Measurements from ENCODE around the gene SLX4IP.

SLX4IP gene

DNA sequence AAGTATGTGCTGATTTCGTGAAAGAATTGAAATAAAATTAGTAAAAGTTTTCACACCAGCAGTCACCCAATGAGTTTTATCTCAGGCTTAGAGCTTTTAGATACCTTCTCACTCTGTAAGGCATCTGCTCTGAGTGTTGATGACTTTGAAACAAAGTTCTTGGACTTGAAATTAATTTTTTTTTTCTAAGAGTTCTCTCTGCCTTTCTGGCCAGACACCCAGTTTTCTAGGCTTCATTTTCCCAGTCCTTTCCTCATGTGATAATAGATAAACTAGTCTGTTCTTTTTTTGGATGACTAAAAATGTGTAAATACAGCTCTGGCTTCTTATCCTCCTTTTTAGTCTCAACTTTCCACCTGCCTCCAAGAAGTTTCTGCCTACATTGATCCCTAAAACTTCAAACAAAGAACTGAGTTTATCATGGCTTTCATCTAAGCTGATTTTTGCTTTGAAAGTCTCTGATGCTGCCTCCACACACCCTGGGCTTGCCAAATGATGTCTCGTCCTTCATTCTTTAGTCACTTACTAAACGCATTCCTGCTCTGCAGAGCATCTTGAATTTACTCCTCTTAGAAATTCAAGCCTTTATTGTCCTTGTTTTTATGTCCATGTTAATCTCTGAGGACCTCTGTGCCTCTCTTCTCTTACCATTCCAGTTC, 32.7 kb downstream of the SLX4IP start:
- DNase-seq: no peak

DNA sequence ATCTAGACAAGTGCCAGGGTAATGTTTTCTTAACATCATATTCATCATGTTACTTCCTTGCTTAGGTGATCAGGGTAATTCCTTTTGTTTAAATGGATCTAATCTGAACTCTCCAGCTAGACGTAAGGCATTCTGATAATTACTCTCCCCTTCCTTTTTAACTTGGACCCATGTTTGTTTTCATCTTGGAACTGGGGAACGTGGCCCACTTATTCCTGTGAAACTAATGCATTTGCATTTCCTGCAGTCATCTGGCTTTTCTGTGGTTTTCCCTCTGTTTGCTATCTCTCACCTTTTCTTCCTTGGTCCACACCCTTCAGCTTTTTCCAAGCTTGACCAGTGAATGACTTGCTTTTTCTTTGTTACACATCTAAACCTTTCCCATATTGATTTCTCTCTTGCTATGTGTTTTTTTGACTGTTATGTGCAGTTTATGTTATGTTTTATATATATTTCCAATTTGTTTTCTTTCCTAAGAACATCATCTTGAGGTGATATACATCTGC, 33.3 kb downstream of the SLX4IP start:
- no peak for DNase-seq

DNA sequence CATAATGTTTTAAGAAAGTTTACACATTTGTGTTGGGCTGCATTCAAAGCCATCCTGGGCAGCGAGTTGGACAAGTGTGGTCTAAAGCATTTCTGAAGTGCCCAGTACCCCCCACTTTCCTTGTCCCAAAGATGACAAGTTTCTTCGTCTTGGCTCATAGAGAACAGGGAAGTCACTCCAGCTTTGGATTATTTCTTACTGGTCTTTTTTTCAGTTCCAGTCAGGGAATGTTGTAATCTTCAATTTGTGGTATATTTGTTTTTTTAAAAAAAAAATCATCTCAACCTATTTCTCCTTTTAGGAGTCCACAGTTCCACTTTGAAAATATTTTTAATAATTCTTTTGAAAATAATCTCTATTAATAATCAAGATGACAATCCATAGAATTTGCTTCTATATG, 34.0 kb downstream of the SLX4IP start:
- DNase-seq: no peak

DNA sequence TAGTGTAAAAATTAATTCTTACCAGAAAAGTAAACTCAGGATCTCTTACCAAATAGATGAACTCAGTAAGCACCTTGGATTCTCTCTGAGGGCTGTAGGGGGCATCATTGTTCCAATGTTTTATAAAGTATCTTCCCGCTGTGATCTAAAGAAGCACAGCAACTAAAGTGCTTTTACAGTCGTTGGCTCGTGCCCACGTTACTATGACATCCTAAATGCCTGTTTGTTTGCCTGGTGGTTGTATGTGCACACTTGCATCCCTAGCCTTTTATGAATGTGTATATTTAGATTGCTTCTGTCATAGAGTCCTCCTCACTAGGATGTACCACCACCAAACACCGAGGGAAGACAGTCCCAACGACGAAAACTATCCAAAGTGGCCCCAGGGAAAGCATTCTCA, 34.5 kb downstream of the SLX4IP start:
- DNase-seq: peak; percentile 65

DNA sequence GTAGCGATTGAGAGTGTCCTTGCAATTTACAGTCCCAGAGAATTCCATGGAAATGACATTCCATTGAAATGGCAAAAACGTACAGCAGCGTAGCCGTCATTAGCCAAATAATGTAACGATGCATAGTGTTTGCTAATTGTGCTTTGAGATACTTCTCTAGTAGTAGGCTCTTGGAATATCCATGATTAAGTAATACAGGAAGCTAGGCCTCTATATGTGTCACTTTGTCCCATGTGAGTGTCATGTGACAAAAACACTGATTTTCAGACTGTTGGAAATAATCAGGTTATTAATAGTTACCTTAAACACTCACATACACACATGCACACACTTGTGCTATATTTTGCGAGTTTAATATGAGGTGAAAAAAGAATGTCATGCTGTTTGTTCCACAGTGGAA, 35.2 kb downstream of the SLX4IP start:
- DNase-seq: no peak

DNA sequence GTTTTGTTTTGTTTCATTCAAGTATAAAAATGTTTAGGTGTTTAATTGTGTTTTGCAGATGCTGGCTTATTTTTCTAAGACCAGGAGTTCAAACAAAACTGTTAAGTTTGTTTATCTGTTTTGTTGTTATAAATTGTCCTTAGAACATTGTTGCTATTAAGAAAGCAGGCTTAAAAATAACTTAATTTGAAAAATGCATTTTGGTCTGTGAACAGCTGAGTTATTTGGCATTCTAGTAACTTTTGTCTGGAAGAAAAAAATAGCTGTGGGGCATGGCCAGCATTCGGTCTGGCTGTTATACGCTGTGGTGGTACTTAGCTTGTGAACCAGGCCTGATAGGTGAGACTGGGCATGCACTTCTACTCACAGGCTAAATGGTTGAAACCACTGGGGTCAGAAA, 37.8 kb downstream of the SLX4IP start:
- DNase-seq: no peak

DNA sequence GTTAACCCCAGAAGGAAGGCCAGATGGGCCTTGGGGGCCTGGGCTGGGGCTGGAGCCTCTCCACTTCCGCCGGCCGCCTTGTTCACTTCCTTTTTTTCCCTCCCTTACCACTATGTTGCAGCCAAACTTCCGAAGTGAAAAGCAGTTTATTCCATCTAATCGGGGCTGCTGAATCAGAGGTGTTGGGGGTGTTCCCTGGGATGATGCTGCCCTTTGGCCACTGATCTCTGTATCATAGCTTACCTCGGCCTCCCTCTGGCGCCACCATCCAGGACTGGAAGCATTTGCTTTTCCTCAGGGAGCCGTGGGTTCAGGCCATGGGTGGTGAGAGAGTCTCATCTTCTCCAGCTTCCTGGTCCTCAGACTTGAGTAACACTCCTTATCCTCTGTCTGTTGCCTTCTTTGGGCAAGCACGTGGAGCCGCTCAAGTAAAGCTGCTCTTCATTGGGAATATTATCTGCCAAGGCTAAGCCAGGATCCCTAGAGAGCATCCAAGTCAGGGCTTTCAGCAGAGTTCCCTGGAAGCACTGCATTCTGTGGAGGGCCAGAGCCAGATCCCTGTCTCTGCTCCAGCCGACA, 39.6 kb downstream of the SLX4IP start:
- no peak for DNase-seq

DNA sequence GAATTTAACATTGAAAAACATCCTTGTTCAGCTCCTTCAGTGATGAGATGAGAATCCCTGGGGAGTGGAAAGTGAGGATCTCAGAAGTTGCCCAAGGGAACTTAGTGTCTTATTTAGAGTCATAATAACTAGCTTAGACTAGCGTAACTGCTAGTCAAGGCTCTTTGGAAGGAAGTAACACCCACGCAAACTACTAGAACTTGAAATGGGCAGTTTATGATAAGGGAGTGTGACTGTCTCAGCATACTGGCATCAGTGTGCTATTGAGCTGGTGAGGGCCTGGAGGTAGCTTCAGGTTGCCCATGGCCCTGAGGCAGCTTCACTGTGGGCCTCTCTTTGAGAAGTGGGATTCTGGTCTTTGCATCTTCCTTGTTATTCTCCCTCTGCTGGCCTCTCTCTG, 40.1 kb downstream of the SLX4IP start:
- no peak for DNase-seq

DNA sequence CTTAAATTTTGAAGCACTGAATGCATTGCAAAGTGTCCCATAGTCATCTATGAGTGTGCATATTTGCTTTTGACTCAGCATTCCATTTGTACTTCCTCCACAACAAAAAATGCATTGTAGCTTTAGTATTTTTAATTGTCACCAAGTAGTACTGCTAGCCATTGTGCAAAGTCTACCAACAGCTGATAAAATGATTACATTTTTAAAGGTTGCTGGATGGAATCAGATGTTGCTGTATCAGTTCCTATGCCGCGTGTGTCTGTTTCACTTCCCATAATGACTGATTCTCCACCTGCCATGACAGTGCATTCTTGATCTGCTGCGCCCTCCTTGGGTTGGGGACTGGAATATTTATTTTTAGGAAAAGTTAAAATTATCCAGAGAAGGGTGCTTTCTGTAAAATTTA, 41.2 kb downstream of the SLX4IP start:
- DNase-seq: no peak

DNA sequence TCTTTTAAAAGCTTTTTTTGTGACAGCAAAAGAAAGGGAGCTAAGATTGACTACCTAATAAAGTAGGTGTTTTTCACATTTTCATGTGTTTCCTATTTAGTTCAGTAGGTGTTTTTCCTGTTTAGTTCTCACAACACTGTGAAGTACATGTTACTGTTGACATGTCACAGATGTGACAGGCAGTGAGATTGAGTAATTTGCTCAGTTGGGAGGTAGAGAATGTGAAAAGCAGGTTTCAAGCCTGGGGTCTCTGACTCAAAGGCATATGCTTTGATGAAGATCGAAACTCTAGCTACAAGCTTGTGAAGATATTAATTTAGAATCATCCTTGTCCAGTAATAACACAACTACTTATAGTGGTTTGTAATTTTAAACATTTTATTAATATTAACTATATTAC, 43.1 kb downstream of the SLX4IP start:
- no peak for DNase-seq

DNA sequence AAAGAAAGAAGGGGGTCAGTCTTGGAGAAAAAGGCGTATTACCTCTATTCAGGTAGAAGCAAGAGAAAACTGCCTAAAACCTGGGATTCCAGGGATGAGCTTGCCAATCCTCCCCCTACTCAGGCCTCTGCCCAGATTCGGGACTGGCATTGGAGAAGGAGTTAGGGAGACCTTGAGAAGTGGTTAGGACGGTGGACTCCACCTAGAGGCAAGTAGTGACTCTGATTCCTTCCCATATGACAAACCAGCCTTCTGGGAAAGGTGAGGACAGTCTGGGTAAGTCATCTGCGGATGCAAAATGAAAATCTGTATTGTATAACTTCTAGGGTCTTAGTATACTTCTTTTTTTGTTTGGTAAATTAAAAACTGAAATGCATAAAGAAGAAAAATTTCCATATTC, 43.8 kb downstream of the SLX4IP start:
- DNase-seq: no peak

DNA sequence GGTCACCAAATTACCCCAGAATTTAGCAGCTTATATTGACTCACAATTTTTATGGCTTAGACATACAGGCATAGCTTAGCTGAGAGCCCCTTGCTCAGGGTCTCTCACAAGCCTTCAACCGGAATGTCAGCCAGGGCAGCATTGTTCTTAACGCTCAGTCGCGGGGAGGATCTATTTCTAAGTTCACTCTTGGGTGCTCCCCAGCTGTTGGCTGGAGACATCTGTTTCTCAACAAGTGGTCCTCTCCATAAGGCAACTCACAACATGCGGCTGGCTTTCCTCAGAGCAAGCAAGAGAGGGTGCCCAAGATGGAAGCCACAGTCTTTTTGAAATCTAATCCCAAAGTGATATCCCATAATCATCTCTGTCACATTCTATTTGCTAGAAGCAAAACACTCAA, 46.6 kb downstream of the SLX4IP start:
- DNase-seq: no peak

DNA sequence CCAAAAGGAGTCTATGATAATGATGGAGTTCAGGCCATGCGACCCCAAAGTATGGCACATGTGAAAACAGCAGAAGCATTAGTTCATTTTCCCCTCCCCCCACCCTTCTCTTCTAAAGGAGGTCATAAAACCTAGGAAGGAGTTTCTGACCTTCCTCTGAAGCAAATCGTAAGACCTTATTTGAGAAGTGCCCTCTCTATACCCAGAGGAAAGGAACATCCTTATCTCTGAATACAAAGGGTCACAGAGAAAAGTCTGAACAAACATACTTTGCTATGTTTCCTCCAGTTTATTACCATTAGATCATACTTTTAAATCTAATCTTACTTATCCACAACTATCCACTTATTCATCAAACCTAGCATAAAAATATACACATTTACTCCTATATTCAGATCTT, 48.6 kb downstream of the SLX4IP start:
- no peak for DNase-seq

DNA sequence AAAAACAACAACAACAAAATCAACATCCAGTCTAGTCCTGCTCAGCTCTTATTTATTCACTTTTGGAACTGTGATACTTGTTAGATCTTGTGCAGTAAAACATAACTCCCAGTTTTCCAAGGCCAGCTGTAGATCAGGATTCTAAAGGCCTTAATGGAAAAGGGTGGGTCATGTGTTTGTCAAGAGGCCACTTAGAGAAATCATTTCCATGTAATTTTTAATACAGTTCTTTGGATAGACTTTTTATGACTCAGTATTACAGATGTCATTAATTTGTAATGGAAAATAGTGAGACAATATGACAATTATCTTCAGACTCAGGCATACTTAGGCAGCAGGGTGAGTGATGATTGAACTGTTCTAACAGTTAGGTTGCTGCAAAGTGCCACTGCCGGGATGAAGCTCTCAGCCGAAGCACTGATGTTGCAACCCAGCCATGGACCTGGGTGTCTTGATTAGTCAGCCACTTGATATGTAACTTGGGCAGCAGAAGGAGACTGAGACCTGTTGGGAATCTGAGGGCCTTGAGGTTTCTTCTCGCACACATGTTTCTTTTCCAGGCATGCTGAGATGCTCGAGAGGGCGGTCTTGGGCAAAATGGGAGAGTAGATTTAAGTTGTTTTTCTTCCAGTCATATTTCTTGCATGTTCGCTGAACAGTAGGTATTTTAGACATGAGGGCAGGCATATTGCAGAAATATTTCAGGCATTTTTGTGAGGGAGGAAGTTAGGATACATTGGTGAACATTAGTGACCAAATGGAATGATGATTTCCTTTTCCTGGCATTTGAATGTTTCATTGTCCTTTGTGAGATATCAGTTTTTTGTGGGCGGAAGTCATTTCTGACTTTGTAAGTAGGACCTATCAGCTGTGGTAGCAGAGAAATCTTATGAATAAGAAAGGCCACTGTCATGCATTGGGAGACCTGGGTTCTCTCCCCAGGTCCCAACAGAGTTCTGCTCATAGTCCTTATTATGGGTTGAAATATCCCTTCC, 52.3 kb downstream of the SLX4IP start:
- DNase-seq: no peak

DNA sequence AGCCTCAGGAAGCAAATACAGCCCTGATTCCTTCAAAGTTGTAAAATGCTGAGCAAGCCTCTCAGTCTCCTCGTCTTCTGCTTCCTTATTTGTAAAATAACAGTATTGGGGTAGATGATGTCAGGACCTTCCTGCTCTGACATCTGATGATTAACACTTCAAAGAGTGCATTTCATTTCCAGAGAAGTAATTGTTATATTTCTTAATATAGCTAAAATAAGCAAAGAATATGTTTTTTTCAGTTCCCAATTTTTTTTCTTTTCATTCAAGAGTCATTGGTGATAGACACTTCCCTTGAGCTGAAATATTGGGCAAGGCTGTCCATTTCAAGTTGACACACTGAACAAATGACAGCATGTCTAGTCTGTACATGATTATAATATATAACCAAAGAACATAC, 53.4 kb downstream of the SLX4IP start:
- DNase-seq: no peak

DNA sequence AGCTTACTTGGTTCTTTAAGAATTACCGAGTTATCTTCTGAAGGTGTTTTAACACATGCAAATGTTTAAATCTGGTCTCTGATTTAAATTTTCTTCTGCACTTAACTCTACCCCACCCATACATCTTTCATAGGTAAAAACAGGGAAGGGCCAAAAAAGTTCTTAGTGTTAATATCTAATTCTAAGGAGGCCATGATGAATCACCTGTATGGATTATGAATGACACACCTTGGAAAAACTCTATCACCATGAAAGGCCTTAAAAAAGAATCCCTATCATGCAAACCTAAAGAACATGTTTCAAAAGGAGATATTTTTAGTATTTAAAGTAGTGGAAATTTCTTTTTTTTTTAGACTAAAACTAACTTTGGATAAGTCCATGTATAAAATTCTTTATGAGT, 54.7 kb downstream of the SLX4IP start:
- no peak for DNase-seq

DNA sequence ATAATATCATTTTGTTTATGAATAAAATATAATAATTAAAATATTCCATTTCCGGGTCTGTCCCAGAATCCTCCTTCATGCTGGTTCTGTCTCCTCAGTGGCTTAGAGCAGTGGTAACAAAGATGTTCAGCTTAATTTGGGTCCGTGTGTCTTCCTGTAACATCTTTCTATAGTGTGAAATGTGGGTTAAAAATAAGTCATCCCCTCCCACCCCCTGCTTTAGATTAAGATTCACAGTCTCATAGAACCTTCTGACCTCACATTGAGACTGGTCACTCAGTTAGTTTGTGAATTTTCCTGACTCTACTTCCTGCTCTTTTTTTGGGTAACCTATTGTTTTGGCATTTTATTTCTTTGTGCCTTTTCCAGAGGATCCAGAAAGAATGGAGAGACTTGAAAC, 55.2 kb downstream of the SLX4IP start:
- no peak for DNase-seq

DNA sequence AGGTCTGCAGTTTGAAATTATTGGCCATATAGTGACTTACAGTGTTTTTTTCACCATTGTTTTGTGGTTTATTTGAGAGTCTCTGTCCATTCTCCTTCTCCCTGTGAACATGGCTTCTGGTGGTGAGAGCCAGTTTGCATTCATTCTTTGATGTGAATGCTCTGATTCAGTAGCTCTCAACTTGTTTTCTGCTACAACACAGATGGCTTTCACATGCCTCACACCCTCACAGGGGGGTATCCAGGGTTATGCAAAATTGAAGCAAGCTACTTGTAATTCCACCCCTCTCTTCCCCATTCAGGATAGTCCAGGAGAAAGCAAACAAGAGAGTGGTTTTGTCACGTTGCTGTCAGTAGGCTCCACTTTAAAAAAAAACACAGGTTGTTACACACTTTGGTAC, 55.6 kb downstream of the SLX4IP start:
- DNase-seq: no peak

DNA sequence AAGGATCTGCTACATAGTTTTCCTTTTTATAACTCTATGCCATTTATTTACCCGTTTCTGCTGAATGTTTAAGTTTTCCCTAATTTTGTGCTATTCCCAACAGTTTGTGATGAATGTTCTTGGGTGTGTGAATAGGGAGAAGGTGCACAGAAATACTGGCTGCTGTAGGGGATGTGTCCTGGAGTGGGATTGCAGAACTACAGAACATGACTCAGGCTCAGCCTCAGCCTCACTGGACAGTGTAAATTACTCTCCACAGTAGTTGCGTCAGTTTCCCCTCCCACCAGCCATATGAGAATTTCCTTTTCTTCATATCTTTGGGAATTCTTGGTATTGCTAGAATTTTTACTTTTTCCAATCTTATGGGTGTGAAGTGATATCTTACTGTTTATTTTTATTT, 57.0 kb downstream of the SLX4IP start:
- DNase-seq: no peak

DNA sequence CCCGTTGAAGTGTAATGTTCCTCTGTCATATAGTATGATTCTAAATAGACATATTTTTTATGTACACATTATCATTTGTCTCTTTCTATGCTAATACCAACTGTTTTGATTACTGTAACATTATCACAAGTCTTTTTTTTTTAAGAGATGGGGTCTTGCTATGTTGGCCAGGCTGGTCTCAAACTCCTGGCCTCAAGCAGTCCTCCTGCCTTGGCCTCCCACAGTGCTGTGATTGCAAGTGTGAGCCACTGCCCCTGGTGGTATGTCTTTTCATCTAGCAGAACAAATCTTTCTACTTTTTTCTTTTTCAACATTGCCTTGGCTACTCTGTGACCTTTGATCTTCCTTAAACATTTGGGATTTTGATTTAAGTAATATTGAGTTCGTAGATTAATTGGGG, 57.7 kb downstream of the SLX4IP start:
- no peak for DNase-seq

DNA sequence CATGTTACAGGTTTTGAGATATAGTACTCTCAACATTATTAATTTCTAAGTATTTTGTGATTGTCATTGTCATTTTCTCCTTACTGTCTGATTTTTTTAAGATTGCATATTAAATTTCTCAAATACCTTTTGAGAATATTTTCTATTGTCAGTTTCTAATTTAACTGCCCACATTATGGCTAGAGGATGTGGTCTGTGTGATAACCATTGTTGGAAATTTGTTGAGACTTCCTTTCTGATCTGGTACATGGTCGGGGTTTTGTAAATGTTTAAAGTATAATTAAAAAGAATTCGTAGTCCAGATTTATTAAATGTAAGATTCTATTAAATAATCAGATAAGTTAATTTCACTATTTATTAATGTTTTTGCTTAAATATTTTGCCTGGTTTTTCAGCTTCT, 60.1 kb downstream of the SLX4IP start:
- no peak for DNase-seq

DNA sequence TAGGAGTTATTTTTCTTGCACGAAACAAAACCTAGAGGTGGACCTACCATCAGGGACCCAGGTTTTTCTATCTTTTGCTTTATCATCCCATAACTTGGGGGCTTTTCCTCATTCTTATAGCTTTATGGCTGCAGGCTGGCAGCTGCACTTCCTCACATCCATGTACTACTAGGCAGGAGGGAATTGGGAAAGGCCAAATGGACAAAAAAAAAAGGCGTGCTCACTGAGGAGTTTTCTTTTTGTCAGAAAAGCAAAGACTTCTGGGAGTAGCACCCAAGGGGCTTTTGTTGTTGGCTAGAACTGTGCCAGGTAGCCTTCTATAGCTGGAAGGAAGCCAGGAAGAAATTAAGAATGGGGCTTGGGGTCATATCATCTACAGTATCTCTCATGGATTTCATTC, 61.4 kb downstream of the SLX4IP start:
- DNase-seq: no peak

DNA sequence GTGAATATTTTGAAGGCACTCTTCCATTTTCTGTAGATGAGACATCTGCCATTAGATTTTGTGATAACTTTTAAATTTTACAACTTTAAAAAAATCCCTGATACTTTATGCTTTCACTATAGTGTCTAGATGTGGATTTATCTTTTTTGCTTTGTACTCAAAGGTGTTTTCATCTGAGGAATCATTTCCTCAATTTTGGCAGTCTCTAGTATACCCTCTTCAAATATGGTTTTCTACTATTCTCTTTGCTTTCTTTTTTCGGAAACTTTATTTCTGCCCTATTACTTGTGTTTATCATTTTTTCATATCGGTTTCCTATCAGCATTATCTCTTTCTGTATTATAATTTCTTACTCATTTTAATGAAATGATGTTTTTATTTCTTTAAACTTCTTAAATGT, 62.2 kb downstream of the SLX4IP start:
- no peak for DNase-seq

DNA sequence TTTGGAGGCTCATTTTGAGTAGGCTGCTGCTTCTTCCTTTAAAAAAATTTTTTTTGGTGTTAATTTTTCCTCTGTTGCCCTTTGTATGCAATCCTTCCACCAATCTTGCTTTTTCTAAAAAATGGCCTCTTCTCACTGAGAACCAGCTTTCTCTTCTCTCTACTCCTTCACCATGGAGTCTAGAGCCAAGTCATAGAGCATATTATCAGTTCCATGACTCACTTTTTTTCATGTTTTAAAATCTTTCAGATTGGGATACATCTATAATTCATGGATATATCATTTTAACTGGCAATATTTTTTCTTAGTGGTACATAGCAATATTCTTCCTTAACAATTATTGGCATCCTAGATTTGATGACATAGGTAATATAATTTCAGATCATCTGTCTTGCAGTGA, 62.7 kb downstream of the SLX4IP start:
- no peak for DNase-seq
